ENCODE results near the gene ATXN10. TPM values are rescaled to one million over a fixed set of nuclear protein-coding genes. Genes with fewer than 3 reads are reported as not detected.

The ATXN10 gene
- total and polyA plus RNA-seq, 2 donors (not counting 1 experiment from before 2014, with no cell fraction given) = 52.3 to 95.5 TPM

- Histone ChIP-seq H3K9ac (ENCODE audit: low read length) (no peak overlapping the region), H3K4me2 (replicated peaks; ENCODE audit: low read depth, low read length, poor library complexity, severe bottlenecking) (no peak overlapping the region), H3K4me1 (ENCODE audit: control insufficient read depth in 2 of 2, insufficient read depth in 2 of 2, low read length in 2 of 2) (peaks cover 0 to 4% of the 10 kb centered on the region in 2 donors), H3K27me3 (replicated peaks in 1 of 4; ENCODE audit: control extremely low read depth in 1 of 4, control insufficient read depth in 3 of 4, insufficient read depth in 4 of 4, low read length in 3 of 4) (peaks cover 0 to 30% (median 6%) of the 10 kb centered on the region in 4 experiments), H3K36me3 (replicated peaks in 1 of 2; ENCODE audit: control extremely low read depth in 1 of 2, control insufficient read depth in 1 of 2, extremely low read depth in 1 of 2, insufficient read depth in 2 of 2, low read length in 1 of 2) (no peaks in the 10 kb centered on the region), H4K20me1 (ENCODE audit: control insufficient read depth, insufficient read depth, low read length, poor library complexity, severe bottlenecking) (no peaks in the 10 kb centered on the region), H3K79me2 (ENCODE audit: control insufficient read depth, insufficient read depth, low read length) (no peaks in the 10 kb centered on the region), H3K4me3 (ENCODE audit: control extremely low read depth in 1 of 5, extremely low read depth in 1 of 5, insufficient read depth in 1 of 5, low read depth in 2 of 5, low read length in 4 of 5) (no peak overlapping the region), H3K9me3 (ENCODE audit: control extremely low read depth in 1 of 3, control insufficient read depth in 2 of 3, insufficient read depth in 1 of 3, low read length in 2 of 3) (no peaks in the 10 kb centered on the region), H2AFZ (ENCODE audit: insufficient read depth, low read depth, low read length, poor library complexity, severe bottlenecking) (no peak overlapping the region), H3K27ac (ENCODE audit: low read length in 2 of 2) (no peak overlapping the region)
- POLR2A ChIA-PET = interaction anchor here (0.6 kb wide), 1 partner anchor 205 kb away, joined by 3 read pairs; no protein-coding TSS in a partner anchor
- Mint-ChIP-seq H3K4me1 (peaks cover 3% of the 10 kb centered on the region), H3K27ac (no peak overlapping the region), H3K27me3 (peaks cover 50% of the 10 kb centered on the region), H3K9me3 (ENCODE audit: insufficient read depth) (no peaks in the 10 kb centered on the region), H3K4me3 (no peak overlapping the region)
- intact Hi-C loops (cut with micrococcal nuclease) = no loop called here
- WGBS (ENCODE audit: insufficient coverage) = 56% methylated on average over 17 of the region's 21 CpGs
- CTCF ChIA-PET = interaction anchor here (1.1 kb wide), 1 partner anchor 61 kb away, joined by 3 read pairs; no protein-coding TSS in a partner anchor
- no peak for TF ChIP-seq EZH2 (IDR thresholded peaks at IDR 0.05; ENCODE audit: borderline replicate concordance, insufficient read depth, low read depth, low read length, poor library complexity, severe bottlenecking)
- TF ChIP-seq CTCF (IDR thresholded peaks at IDR 0.05) = no peak
- ATAC-seq (ENCODE audit: low read depth) (no peak), DNase-seq (no peak)
Measured at GRCh38 chr22:45638834-45639746, 32.5 kb upstream of the ATXN10 start.

DNA sequence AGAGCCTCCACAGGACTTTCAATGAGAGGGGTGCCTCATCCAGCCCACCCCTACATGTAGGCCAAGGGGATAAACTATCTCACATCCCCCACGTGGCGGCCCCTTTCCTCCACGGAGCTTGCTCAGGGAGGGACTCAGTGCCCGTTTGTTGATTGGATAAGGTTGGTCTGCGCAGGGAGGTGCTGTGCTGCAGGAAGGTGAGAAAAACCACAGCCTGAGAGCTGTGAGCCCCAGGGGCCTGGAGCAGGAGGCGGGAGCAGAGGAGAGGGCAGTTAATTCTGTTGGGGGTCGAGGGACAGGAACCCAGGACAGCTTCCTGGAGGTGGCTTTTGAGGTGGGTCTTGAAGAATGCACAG lies 31.9 kb upstream of the ATXN10 start:
- no peak overlapping the region for H3K4me3 ChIP-seq (ENCODE audit: control extremely low read depth in 1 of 5, extremely low read depth in 1 of 5, insufficient read depth in 1 of 5, low read depth in 2 of 5, low read length in 4 of 5)
- no peaks in the 10 kb centered on the region for H3K36me3 ChIP-seq (replicated peaks in 1 of 2; ENCODE audit: control extremely low read depth in 1 of 2, control insufficient read depth in 1 of 2, extremely low read depth in 1 of 2, insufficient read depth in 2 of 2, low read length in 1 of 2)
- 16% methylated on average over 4 of the region's 7 CpGs for WGBS (ENCODE audit: insufficient coverage)
- Mint-ChIP-seq H3K4me1 (peaks cover 3% of the 10 kb centered on the region), H3K27ac (no peak overlapping the region), H3K9me3 (ENCODE audit: insufficient read depth) (no peaks in the 10 kb centered on the region), H3K27me3 (peaks cover 49% of the 10 kb centered on the region), H3K4me3 (no peak overlapping the region)
- H3K9ac ChIP-seq (ENCODE audit: low read length) = no peak overlapping the region
- peaks cover 0 to 30% (median 6%) of the 10 kb centered on the region in 4 experiments for H3K27me3 ChIP-seq (replicated peaks in 1 of 4; ENCODE audit: control extremely low read depth in 1 of 4, control insufficient read depth in 3 of 4, insufficient read depth in 4 of 4, low read length in 3 of 4)
- H3K4me1 ChIP-seq (ENCODE audit: control insufficient read depth in 2 of 2, insufficient read depth in 2 of 2, low read length in 2 of 2) = peaks cover 0 to 4% of the 10 kb centered on the region in 2 donors
- H3K4me2 ChIP-seq (replicated peaks; ENCODE audit: low read depth, low read length, poor library complexity, severe bottlenecking) = no peak overlapping the region
- H4K20me1 ChIP-seq (ENCODE audit: control insufficient read depth, insufficient read depth, low read length, poor library complexity, severe bottlenecking) = no peaks in the 10 kb centered on the region
- ChIA-PET POLR2A (no interaction called here), CTCF (interaction anchor here (0.9 to 1.1 kb wide), 2 partner anchors 61 to 355 kb away, joined by 3 read pairs; no protein-coding TSS in a partner anchor)
- DNase-seq (no peak), ATAC-seq (ENCODE audit: low read depth) (no peak)
- intact Hi-C loops (cut with micrococcal nuclease) = no loop called here
- no peak overlapping the region for H3K27ac ChIP-seq (ENCODE audit: low read length in 2 of 2)
- no peak for TF ChIP-seq EZH2 (IDR thresholded peaks at IDR 0.05; ENCODE audit: borderline replicate concordance, insufficient read depth, low read depth, low read length, poor library complexity, severe bottlenecking)
- H2AFZ ChIP-seq (ENCODE audit: insufficient read depth, low read depth, low read length, poor library complexity, severe bottlenecking) = no peak overlapping the region
- H3K9me3 ChIP-seq (ENCODE audit: control extremely low read depth in 1 of 3, control insufficient read depth in 2 of 3, insufficient read depth in 1 of 3, low read length in 2 of 3) = no peaks in the 10 kb centered on the region
- H3K79me2 ChIP-seq (ENCODE audit: control insufficient read depth, insufficient read depth, low read length) = no peaks in the 10 kb centered on the region
